Spinal cord (tissue), 10 donors: ENCODE measurements around the gene CTXND2. TPM values are rescaled to one million over a fixed set of nuclear protein-coding genes. Genes with fewer than 3 reads are reported as not detected.
A peak's percentile ranks its signal among the peaks of the same experiment; 100 is the strongest.
"Not testable (repeated sequence)": the region's sequence is repeated elsewhere in the genome, so short reads cannot be mapped to it uniquely, and the experiment has no call there.

Experiments
- DNase-seq, 6 donors: peaks; one replicate each; pipeline versions ENCODE4 v3.0.0 to v3.0.0-alpha.2; 2013 to 2015; ENCODE audit warnings: low spot score in 6 of 6, low read depth in 4 of 6
- H3K27ac ChIP-seq: one replicate; pipeline ENCODE4 v1.5.1; 2013; ENCODE audit warnings: low read depth, low read length, control low read depth
- H3K27me3 ChIP-seq: one replicate; pipeline ENCODE4 v1.6.1; 2013; ENCODE audit warnings: low read length; ENCODE audit not compliant: control insufficient read depth, insufficient read depth
- H3K36me3 ChIP-seq: one replicate; pipeline ENCODE4 v1.6.1; 2013; ENCODE audit warnings: low read length; ENCODE audit not compliant: control insufficient read depth, insufficient read depth
- H3K4me1 ChIP-seq: one replicate; pipeline ENCODE4 v1.6.1; 2013; ENCODE audit warnings: low read length; ENCODE audit not compliant: control insufficient read depth, insufficient read depth
- H3K4me3 ChIP-seq: one replicate; pipeline ENCODE4 v1.5.1; 2013; ENCODE audit warnings: low read depth, low read length, control low read depth
- H3K9me3 ChIP-seq: one replicate; pipeline ENCODE4 v1.6.1; 2013; ENCODE audit warnings: low read length; ENCODE audit not compliant: control insufficient read depth, insufficient read depth
- WGBS: methylation state at CpG from one replicate; pipeline ENCODE4 v1.1.5; 2013; ENCODE audit warnings: missing lambda C conversion rate; ENCODE audit not compliant: insufficient coverage; 5-methylcytosine and 5-hydroxymethylcytosine counted together
- long read RNA-seq, 4 donors: transcript quantifications; one replicate each; lab custom pipeline, GENCODE V29; 2026
- polyA plus RNA-seq, 2 donors: library from polyadenylated mRNA; unstranded; fragments of 120-200 nt; gene quantifications; one replicate each; pipeline ENCODE4 v1.2.1, GENCODE V29; 2013; ENCODE audit not compliant: insufficient read length in 2 of 2
- total RNA-seq, 2 donors: library from RNA; depleted of rRNA in 1 of 2; stranded (reverse); fragments of 120-200 nt in 1 of 2; fragments of >200 nt in 1 of 2; gene quantifications; one replicate each; pipeline versions ENCODE4 v1.2.3 to v1.2.4, GENCODE V29; 2013 to 2014
- donor health status: healthy.

CTXND2 gene
- under 1 TPM in 1 of 2 donors, not detected in 1; 0.39 TPM for total RNA-seq
- polyA plus RNA-seq: under 1 TPM in 1 of 2 donors, not detected in 1; 0.14 TPM
- long read RNA-seq, donor 1, partial matches to known transcripts: 0 of 1 reads
- long read RNA-seq, donor 1, other reads (novel, unspliced or antisense): 0 of 1 reads
- long read RNA-seq, donor 2, partial matches to known transcripts: 0 of 1 reads
- long read RNA-seq, donor 2, other reads (novel, unspliced or antisense): 0 of 1 reads
- long read RNA-seq, donor 3: 0 reads
- long read RNA-seq, donor 4: 0 reads

- H3K4me1 ChIP-seq: no peaks in the 10 kb centered on the region
- 40% methylated on average over 2 of the region's 3 CpGs for WGBS
- no peaks in the 10 kb centered on the region for H3K27me3 ChIP-seq
- no peaks in the 10 kb centered on the region for H3K36me3 ChIP-seq
- peak in 1 of 6 donors; percentile 3 for DNase-seq
- H3K27ac ChIP-seq: no peak within 1 kb of the TSS
- H3K4me3 ChIP-seq: no peak within 1 kb of the TSS
- no peaks in the 10 kb centered on the region for H3K9me3 ChIP-seq
These were observed at the start of gene CTXND2 for GRCh38 chr1:150887018-150887417. Gene CTXND2, plus strand, starts transcription at chr1:150887136. Its CDS starts 25,179 bp downstream, at chr1:150912315.

- H3K4me1 ChIP-seq, H3K4me3 ChIP-seq: not testable (repeated sequence)
- peaks cover 12% of the 10 kb centered on the region for H3K36me3 ChIP-seq
These were observed 46.1 kb upstream of the CTXND2 start for GRCh38 chr1:150840850-150841249.

GRCh38 chr1:150841626-150842025, 45.3 kb upstream of the CTXND2 start:
- H3K9me3 ChIP-seq: no peaks in the 10 kb centered on the region
- peaks cover 11% of the 10 kb centered on the region for H3K36me3 ChIP-seq
- H3K4me3 ChIP-seq: no peak overlapping the region
- H3K27me3 ChIP-seq: no peaks in the 10 kb centered on the region
- H3K27ac ChIP-seq: no peak overlapping the region
- DNase-seq: no peak
- no CpG with 5 or more reads among the region's 3 CpGs for WGBS
- no peaks in the 10 kb centered on the region for H3K4me1 ChIP-seq

More at GRCh38 chr1:150840850-150841249, 46.1 kb upstream of the CTXND2 start:
- H3K27me3 ChIP-seq, H3K9me3 ChIP-seq, H3K27ac ChIP-seq, DNase-seq: not testable (repeated sequence)
- 93% methylated on average over 4 of the region's 11 CpGs for WGBS

- no peak overlapping the region for H3K4me3 ChIP-seq
- no peaks in the 10 kb centered on the region for H3K9me3 ChIP-seq
- no peak overlapping the region for H3K27ac ChIP-seq
- H3K27me3 ChIP-seq: no peaks in the 10 kb centered on the region
- no peak for DNase-seq
- H3K36me3 ChIP-seq: peaks cover 10% of the 10 kb centered on the region
- no CpG with 5 or more reads among the region's 2 CpGs for WGBS
- no peaks in the 10 kb centered on the region for H3K4me1 ChIP-seq
These were observed 44.6 kb upstream of the CTXND2 start for GRCh38 chr1:150842343-150842742.

GRCh38 chr1:150842964-150843363, 44.0 kb upstream of the CTXND2 start:
- Histone ChIP-seq H3K36me3 (peaks cover 10% of the 10 kb centered on the region), H3K4me1 (no peaks in the 10 kb centered on the region), H3K4me3 (no peak overlapping the region), H3K27ac (no peak overlapping the region), H3K27me3 (no peaks in the 10 kb centered on the region), H3K9me3 (no peaks in the 10 kb centered on the region)
- no CpG with 5 or more reads among the region's 2 CpGs for WGBS
- no peak for DNase-seq

- DNase-seq: no peak
- no peak overlapping the region for H3K4me3 ChIP-seq
- H3K27me3 ChIP-seq: no peaks in the 10 kb centered on the region
- no peaks in the 10 kb centered on the region for H3K4me1 ChIP-seq
- no peaks in the 10 kb centered on the region for H3K9me3 ChIP-seq
- H3K27ac ChIP-seq: no peak overlapping the region
- H3K36me3 ChIP-seq: peaks cover 15% of the 10 kb centered on the region
- no CpG with 5 or more reads among the region's 2 CpGs for WGBS
These were observed 43.5 kb upstream of the CTXND2 start for GRCh38 chr1:150843474-150843873.

- WGBS: no CpG with 5 or more reads among the region's 4 CpGs
These were observed 40.3 kb upstream of the CTXND2 start for GRCh38 chr1:150846473-150847146.

GRCh38 chr1:150850801-150851362, 36.1 kb upstream of the CTXND2 start:
- H3K36me3 ChIP-seq: peaks cover 39% of the 10 kb centered on the region

More at GRCh38 chr1:150846473-150847146, 40.3 kb upstream of the CTXND2 start:
- H3K4me3 ChIP-seq: no peak overlapping the region
- DNase-seq: no peak
- H3K9me3 ChIP-seq: no peaks in the 10 kb centered on the region
- no peaks in the 10 kb centered on the region for H3K4me1 ChIP-seq
- H3K36me3 ChIP-seq: peaks cover 27% of the 10 kb centered on the region
- no peak overlapping the region for H3K27ac ChIP-seq
- no peaks in the 10 kb centered on the region for H3K27me3 ChIP-seq

GRCh38 chr1:150852734-150853133, 34.2 kb upstream of the CTXND2 start:
- H3K4me1 ChIP-seq, H3K27ac ChIP-seq, H3K27me3 ChIP-seq, DNase-seq, H3K9me3 ChIP-seq, H3K4me3 ChIP-seq: not testable (repeated sequence)
- peaks cover 41% of the 10 kb centered on the region for H3K36me3 ChIP-seq
- 83% methylated on average over 1 of the region's 3 CpGs for WGBS

More at GRCh38 chr1:150850801-150851362, 36.1 kb upstream of the CTXND2 start:
- H3K27ac ChIP-seq, H3K4me3 ChIP-seq, DNase-seq, H3K9me3 ChIP-seq, H3K4me1 ChIP-seq, H3K27me3 ChIP-seq: not testable (repeated sequence)
- 95% methylated on average over 19 of the region's 49 CpGs for WGBS
